OCI-LY1 (cell line): Measurements from ENCODE around the gene ULBP2.

Source experiments
- H2AFZ ChIP-seq: fragments of 200-600 bp; sonication (generic), shearing (Covaris generic); 2 replicates; pipeline ENCODE4 v1.6.0; 2014; ENCODE audit warnings: antibody characterized with exemption, mild to moderate bottlenecking, low read length
- H3F3A ChIP-seq: fragments of 200-600 bp; sonication (generic), shearing (Covaris generic); 2 replicates; pipeline ENCODE4 v1.6.0; 2014; ENCODE audit warnings: mild to moderate bottlenecking, antibody characterized with exemption, low read length, moderate library complexity; ENCODE audit not compliant: insufficient read depth
- H3K27ac ChIP-seq: fragments of 200-600 bp; sonication (generic); 2 replicates; pipeline ENCODE4 v1.5.1; 2014; ENCODE audit warnings: low read length, mixed run types, mild to moderate bottlenecking, low read depth; ENCODE audit not compliant: poor library complexity, severe bottlenecking
- H3K27me3 ChIP-seq: fragments of 200-600 bp; sonication (generic); 2 replicates; pipeline ENCODE4 v1.6.0; 2014; ENCODE audit warnings: antibody characterized with exemption, mild to moderate bottlenecking, low read length, moderate library complexity; ENCODE audit not compliant: insufficient read depth
- H3K36me3 ChIP-seq: fragments of 200-600 bp; sonication (generic); 2 replicates; pipeline ENCODE4 v1.6.1; 2014; ENCODE audit warnings: mild to moderate bottlenecking, antibody characterized with exemption, low read length, moderate library complexity, mixed read lengths; ENCODE audit not compliant: insufficient read depth
- H3K4me1 ChIP-seq: fragments of 200-600 bp; sonication (generic); 2 replicates; pipeline ENCODE4 v1.5.1; 2014; ENCODE audit warnings: mild to moderate bottlenecking, low read length, moderate library complexity; ENCODE audit not compliant: insufficient read depth, severe bottlenecking
- H3K4me2 ChIP-seq: fragments of 200-600 bp; sonication (generic), shearing (Covaris generic); 2 replicates; pipeline ENCODE4 v1.6.1; 2014; ENCODE audit warnings: low read length
- H3K4me3 ChIP-seq: fragments of 200-600 bp; sonication (generic); 2 replicates; pipeline ENCODE4 v1.5.1; 2014; ENCODE audit warnings: low read length, low read depth, mild to moderate bottlenecking, mixed read lengths; ENCODE audit not compliant: poor library complexity, severe bottlenecking
- H3K79me2 ChIP-seq: fragments of 200-600 bp; shearing (Covaris generic); 2 replicates; pipeline ENCODE4 v1.6.1; 2016; ENCODE audit warnings: mixed run types, low read length, mixed read lengths; ENCODE audit not compliant: insufficient read depth
- H3K9ac ChIP-seq: fragments of 200-600 bp; sonication (generic), shearing (Covaris generic); 2 replicates; pipeline ENCODE4 v1.6.1; 2014; ENCODE audit warnings: mild to moderate bottlenecking, low read length, mixed read lengths
- H3K9me2 ChIP-seq: fragments of 200-600 bp; sonication (generic), shearing (Covaris generic); 2 replicates; pipeline ENCODE4 v1.6.1; 2014; ENCODE audit warnings: low read depth, mild to moderate bottlenecking, low read length, mixed read lengths
- H3K9me3 ChIP-seq: fragments of 200-600 bp; shearing (Covaris generic); 2 replicates; pipeline ENCODE4 v1.6.1; 2014; ENCODE audit warnings: low read length, mixed read lengths
- H4K20me1 ChIP-seq: fragments of 200-600 bp; sonication (generic), shearing (Covaris generic); 2 replicates; pipeline ENCODE4 v1.6.0; 2016; ENCODE audit warnings: mild to moderate bottlenecking, low read length; ENCODE audit not compliant: insufficient read depth
- CTCF ChIP-seq: fragments of 200-600 bp; sonication (generic), shearing (Covaris generic); IDR thresholded peaks from 2 replicates; pipeline ENCODE4 v1.5.1; 2017; ENCODE audit warnings: mild to moderate bottlenecking, antibody characterized with exemption, low read length, moderate library complexity, mixed read lengths
- EZH2 ChIP-seq: fragments of 200-600 bp; sonication (generic), shearing (Covaris generic); IDR thresholded peaks from 2 replicates; pipeline ENCODE4 v1.8.0; 2017; ENCODE audit warnings: borderline replicate concordance, mixed run types, mild to moderate bottlenecking, antibody characterized with exemption, low read length, moderate library complexity, mixed read lengths

ULBP2 gene

DNA sequence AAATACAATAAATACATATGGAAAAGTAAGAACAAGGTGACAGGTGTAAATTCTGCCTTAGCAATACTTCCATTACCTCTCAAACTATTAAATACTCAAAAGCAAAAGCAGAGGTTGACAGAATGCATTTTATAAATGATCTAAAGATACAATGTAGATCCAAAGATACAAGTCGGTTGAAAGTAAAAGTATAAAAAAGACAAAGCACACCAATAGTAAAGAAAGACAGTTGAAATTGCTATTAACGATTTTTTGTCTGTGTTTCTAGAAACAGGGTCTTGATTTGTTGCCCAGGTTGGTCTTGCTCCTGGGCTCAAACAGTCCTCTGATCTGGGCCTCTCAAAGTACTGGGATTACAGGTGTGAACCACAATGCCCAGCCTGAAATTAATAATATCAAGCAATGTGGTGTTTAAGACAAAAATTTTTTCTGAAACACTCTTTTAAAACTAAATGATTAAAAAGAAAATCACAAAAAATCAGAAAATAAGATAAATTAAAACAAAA lies 45.8 kb downstream of the ULBP2 start:
- Histone ChIP-seq H2AFZ (no peak overlapping the region), H3K27me3 (no peaks in the 10 kb centered on the region), H3K36me3 (no peaks in the 10 kb centered on the region), H3K4me2 (no peak overlapping the region), H3K4me3 (no peak overlapping the region), H4K20me1 (no peaks in the 10 kb centered on the region), H3K79me2 (no peaks in the 10 kb centered on the region), H3F3A (no peaks in the 10 kb centered on the region), H3K9me3 (no peaks in the 10 kb centered on the region), H3K4me1 (peaks cover 14% of the 10 kb centered on the region), H3K9me2 (no peaks in the 10 kb centered on the region), H3K9ac (no peak overlapping the region), H3K27ac (no peak overlapping the region)
- no peak for TF ChIP-seq CTCF
- TF ChIP-seq EZH2 = no peak

DNA sequence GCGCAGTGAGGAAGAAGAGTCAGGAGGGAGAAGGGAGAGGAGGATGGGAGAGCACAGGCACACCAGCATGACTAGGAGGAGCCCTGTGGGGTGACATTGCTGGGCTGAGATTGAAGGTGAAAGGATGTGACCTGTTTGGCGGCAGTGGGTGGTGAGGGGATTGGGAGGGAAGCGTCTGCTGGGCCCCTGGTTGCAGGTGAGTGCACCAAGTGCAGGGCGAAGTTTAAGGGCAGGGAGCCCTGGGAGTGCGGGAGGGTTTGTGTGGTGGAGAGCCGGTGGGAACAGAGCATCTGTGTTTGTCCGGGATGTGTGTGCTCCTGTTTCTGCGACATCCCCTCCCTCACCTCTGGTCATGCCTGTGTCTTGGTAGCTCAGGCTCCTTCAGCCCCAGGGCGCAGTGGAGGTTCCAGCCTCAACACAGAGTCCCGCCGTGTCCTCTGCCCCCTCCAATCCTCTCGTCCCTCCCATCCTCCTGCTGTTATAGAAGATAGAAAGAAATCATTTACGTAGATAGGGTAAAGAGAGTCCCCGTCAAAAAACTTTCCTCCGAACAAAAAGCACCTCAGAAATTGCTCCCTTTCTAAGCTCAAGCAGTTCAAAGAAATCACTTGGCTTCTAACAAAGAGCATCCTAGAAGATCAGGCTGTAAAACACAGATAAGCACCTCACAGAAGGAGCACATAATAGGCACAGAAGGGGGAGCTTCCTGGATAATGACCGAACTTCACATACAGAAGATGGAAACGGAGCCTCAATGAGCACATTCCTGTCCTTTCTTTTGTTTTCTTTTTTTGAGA lies 46.9 kb downstream of the ULBP2 start:
- Histone ChIP-seq H3K4me1 (peaks cover 14% of the 10 kb centered on the region), H3K9me3 (no peaks in the 10 kb centered on the region), H3K9me2 (no peaks in the 10 kb centered on the region), H3K4me2 (no peak overlapping the region), H3K36me3 (no peaks in the 10 kb centered on the region), H3F3A (no peaks in the 10 kb centered on the region), H3K4me3 (no peak overlapping the region), H2AFZ (no peak overlapping the region), H4K20me1 (no peaks in the 10 kb centered on the region), H3K9ac (no peak overlapping the region), H3K79me2 (no peaks in the 10 kb centered on the region), H3K27ac (no peak overlapping the region), H3K27me3 (no peaks in the 10 kb centered on the region)
- no peak for TF ChIP-seq EZH2
- no peak for TF ChIP-seq CTCF

GRCh38 chr6:149990212-149990660 lies 48.4 kb downstream of the ULBP2 start:
- Histone ChIP-seq H3K9me2 (no peaks in the 10 kb centered on the region), H4K20me1 (no peaks in the 10 kb centered on the region), H3K79me2 (no peaks in the 10 kb centered on the region), H2AFZ (no peak overlapping the region), H3K4me3 (peak overlapping the region; percentile 54), H3K4me2 (peak overlapping the region; percentile 76), H3K9ac (no peak overlapping the region), H3F3A (no peaks in the 10 kb centered on the region), H3K9me3 (no peaks in the 10 kb centered on the region), H3K27me3 (no peaks in the 10 kb centered on the region), H3K36me3 (no peaks in the 10 kb centered on the region), H3K27ac (no peak overlapping the region), H3K4me1 (peaks cover 14% of the 10 kb centered on the region)
- TF ChIP-seq CTCF = no peak
